ENCODE data around the gene TIMM10. TPM values are rescaled to one million over a fixed set of nuclear protein-coding genes. Genes with fewer than 3 reads are reported as not detected.

The TIMM10 gene
- total and polyA plus RNA-seq, 12 donors: 23.9 to 89.0 (median 53.7) TPM

GRCh38 chr11:57500926-57501325 lies 29.6 kb downstream of the TIMM10 start:
- Histone ChIP-seq H3K36me3 (replicated peaks in 1 of 2) (no peaks in the 10 kb centered on the region), H3K4me1 (replicated peaks in 1 of 2) (peaks cover 22 to 28% of the 10 kb centered on the region in 2 donors), H3K4me3 (no peak overlapping the region), H3K9me3 (replicated peaks in 1 of 3) (no peaks in the 10 kb centered on the region), H3K27me3 (no peaks in the 10 kb centered on the region), H3K27ac (peak overlapping the region in 2 of 5 donors; percentile 67 to 88)
- intact Hi-C loops (cut with DNase I): no loop called here
- WGBS, 4 donors: 90 to 95% (median 94%) methylated on average over 4 to 15 of the region's 15 CpGs
- DNase-seq: no peak
- no peak for TF ChIP-seq POLR2A (IDR thresholded peaks at IDR 0.05)
- no peak for TF ChIP-seq CTCF (IDR thresholded peaks at IDR 0.05)

- H3K27me3 ChIP-seq: no peaks in the 10 kb centered on the region
- peak overlapping the region in 3 of 5 donors; percentile 65 to 88 (median 67) for H3K27ac ChIP-seq
- intact Hi-C loops (cut with DNase I): no loop called here
- no peaks in the 10 kb centered on the region for H3K9me3 ChIP-seq (replicated peaks in 1 of 3)
- DNase-seq: no peak
- 81 to 91% (median 85%) methylated on average over 7 to 8 of the region's 8 CpGs for WGBS, 4 donors
- H3K4me1 ChIP-seq (replicated peaks in 1 of 2): peaks cover 22 to 28% of the 10 kb centered on the region in 2 donors
- no peak overlapping the region for H3K4me3 ChIP-seq
- H3K36me3 ChIP-seq (replicated peaks in 1 of 2): no peaks in the 10 kb centered on the region
- TF ChIP-seq CTCF (IDR thresholded peaks at IDR 0.05) (no peak), POLR2A (IDR thresholded peaks at IDR 0.05) (no peak)
Observed at GRCh38 chr11:57500515-57500914, 30.0 kb downstream of the TIMM10 start.

- Histone ChIP-seq H3K36me3 (replicated peaks in 1 of 2) (no peaks in the 10 kb centered on the region), H3K4me1 (replicated peaks in 1 of 2) (peaks cover 22 to 28% of the 10 kb centered on the region in 2 donors), H3K9me3 (replicated peaks in 1 of 3) (no peaks in the 10 kb centered on the region), H3K27me3 (no peaks in the 10 kb centered on the region), H3K27ac (peak overlapping the region; percentile 48 to 88 (median 67)), H3K4me3 (peak overlapping the region in 1 of 4 donors; percentile 40)
- WGBS, 4 donors: 31 to 45% (median 35%) methylated on average over 10 to 12 of the region's 12 CpGs
- no peak for DNase-seq
- TF ChIP-seq POLR2A (IDR thresholded peaks at IDR 0.05) (no peak), CTCF (IDR thresholded peaks at IDR 0.05) (no peak)
- intact Hi-C loops (cut with DNase I): no loop called here
Observed at GRCh38 chr11:57499983-57500461, 30.5 kb downstream of the TIMM10 start.

DNA sequence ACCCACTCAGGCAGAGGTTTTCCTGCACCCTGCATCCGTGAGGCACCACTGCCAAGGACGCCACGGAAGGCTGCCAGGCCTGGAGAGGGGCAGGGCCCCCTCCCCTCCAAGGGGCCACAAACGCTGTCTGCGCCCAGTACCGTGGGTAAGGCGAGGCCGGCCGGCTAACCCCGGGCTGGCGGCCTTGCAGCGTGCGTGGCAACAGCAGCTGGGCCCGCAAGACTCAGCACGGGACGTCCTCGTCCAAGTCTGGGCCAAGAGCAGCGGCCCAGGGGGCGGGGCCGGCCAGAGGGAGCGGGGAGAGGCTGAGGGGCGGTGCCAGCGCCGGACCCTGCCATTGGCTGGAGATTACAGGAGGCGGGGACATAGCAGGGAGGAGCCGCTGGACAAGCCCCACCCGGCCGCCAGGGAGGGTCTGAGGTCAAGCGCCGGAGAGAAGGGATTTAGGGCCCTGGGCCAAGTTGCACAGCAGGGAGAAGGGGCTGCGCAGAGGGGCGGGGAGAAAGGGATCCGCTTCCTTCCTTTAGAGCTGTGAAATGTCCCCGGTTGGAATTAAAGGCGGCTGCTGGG lies 31.1 kb downstream of the TIMM10 start:
- intact Hi-C loops (cut with DNase I): no loop called here
- H3K4me3 ChIP-seq: peak overlapping the region in 1 of 4 donors; percentile 40

More for the DNA sequence above, 31.1 kb downstream of the TIMM10 start:
- peak; percentile 96 to 98 (median 98) for DNase-seq
- peaks cover 22 to 28% of the 10 kb centered on the region in 2 donors for H3K4me1 ChIP-seq (replicated peaks in 1 of 2)
- TF ChIP-seq POLR2A (IDR thresholded peaks at IDR 0.05) (peak in 1 of 2 donors; percentile 67), CTCF (IDR thresholded peaks at IDR 0.05) (peak in 4 of 6 experiments; percentile 11 to 16 (median 14))
- H3K36me3 ChIP-seq (replicated peaks in 1 of 2): no peaks in the 10 kb centered on the region
- 4 to 17% (median 11%) methylated on average over 28 to 34 of the region's 35 CpGs for WGBS, 4 donors
- peak overlapping the region; percentile 48 to 88 (median 67) for H3K27ac ChIP-seq
- H3K27me3 ChIP-seq: no peaks in the 10 kb centered on the region
- H3K9me3 ChIP-seq (replicated peaks in 1 of 3): no peaks in the 10 kb centered on the region
